Measurements from ENCODE around the gene HDAC4.
A peak's percentile ranks its signal among the peaks of the same experiment; 100 is the strongest.

The HDAC4 gene

GRCh38 chr2:239396881-239397681, 3.7 kb downstream of the HDAC4 start:
- no peak for DNase-seq (ENCODE audit: low spot score)

- DNase-seq (ENCODE audit: low spot score) = no peak
Measured at GRCh38 chr2:239395524-239395923, 5.3 kb downstream of the HDAC4 start.

- DNase-seq (ENCODE audit: low spot score) = no peak
Measured at GRCh38 chr2:239394978-239395377, 5.8 kb downstream of the HDAC4 start.

GRCh38 chr2:239394346-239394945, 6.4 kb downstream of the HDAC4 start:
- no peak for DNase-seq (ENCODE audit: low spot score)

GRCh38 chr2:239393941-239394340, 6.9 kb downstream of the HDAC4 start:
- no peak for DNase-seq (ENCODE audit: low spot score)

- peak; percentile 45 for DNase-seq (ENCODE audit: low spot score)
Measured at GRCh38 chr2:239393388-239393940, 7.4 kb downstream of the HDAC4 start.

GRCh38 chr2:239392688-239393387, 8.0 kb downstream of the HDAC4 start:
- no peak for DNase-seq (ENCODE audit: low spot score)

- no peak for DNase-seq (ENCODE audit: low spot score)
Measured at GRCh38 chr2:239392072-239392357, 8.8 kb downstream of the HDAC4 start.

GRCh38 chr2:239391286-239392071, 9.3 kb downstream of the HDAC4 start:
- DNase-seq (ENCODE audit: low spot score) = no peak

- no peak for DNase-seq (ENCODE audit: low spot score)
Measured at GRCh38 chr2:239390546-239391285, 10.1 kb downstream of the HDAC4 start.

- DNase-seq (ENCODE audit: low spot score) = no peak
Measured at GRCh38 chr2:239389414-239390329, 11.1 kb downstream of the HDAC4 start.

- no peak for DNase-seq (ENCODE audit: low spot score)
Measured at GRCh38 chr2:239388236-239389151, 12.3 kb downstream of the HDAC4 start.

- DNase-seq (ENCODE audit: low spot score) = no peak
Measured at GRCh38 chr2:239387811-239388210, 13.0 kb downstream of the HDAC4 start.

GRCh38 chr2:239386872-239387445, 13.9 kb downstream of the HDAC4 start:
- DNase-seq (ENCODE audit: low spot score) = no peak

- DNase-seq (ENCODE audit: low spot score) = no peak
Measured at GRCh38 chr2:239386001-239386670, 14.7 kb downstream of the HDAC4 start.

GRCh38 chr2:239385096-239386000, 15.5 kb downstream of the HDAC4 start:
- no peak for DNase-seq (ENCODE audit: low spot score)

- DNase-seq (ENCODE audit: low spot score) = no peak
Measured at GRCh38 chr2:239383759-239384156, 17.1 kb downstream of the HDAC4 start.

All from AG08396 (cell line).